ENCODE measurements around the gene ABCA10. TPM values are rescaled to one million over a fixed set of nuclear protein-coding genes. Genes with fewer than 3 reads are reported as not detected.
"Not testable (repeated sequence)": the region's sequence is repeated elsewhere in the genome, so short reads cannot be mapped to it uniquely, and the experiment has no call there.

ABCA10 gene
- total and polyA plus RNA-seq, 4 donors: 0.32 to 5.5 (median 2.0) TPM

GRCh38 chr17:69198238-69198637 lies 30.4 kb downstream of the ABCA10 start (continued):
- TF ChIP-seq TAF1 (conservative IDR thresholded peaks at IDR 0.05) (no peak), FOXA1 (IDR thresholded peaks at IDR 0.05) (no peak), YY1 (IDR thresholded peaks at IDR 0.05) (no peak), FOXA2 (IDR thresholded peaks at IDR 0.05) (no peak), ZBTB33 (IDR thresholded peaks at IDR 0.05) (no peak), ATF3 (IDR thresholded peaks at IDR 0.05) (no peak), NR2F2 (IDR thresholded peaks at IDR 0.05) (no peak), RXRA (IDR thresholded peaks at IDR 0.05) (no peak)

- not testable (repeated sequence) for H3K9me3 ChIP-seq (ENCODE audit: control insufficient read depth in 4 of 4, low read length in 3 of 4); H3K27ac ChIP-seq (ENCODE audit: low read depth in 1 of 2, low read length in 2 of 2); H3K4me1 ChIP-seq (ENCODE audit: control insufficient read depth in 4 of 4, insufficient read depth in 4 of 4, low read length in 3 of 4); H3K36me3 ChIP-seq (ENCODE audit: control insufficient read depth in 4 of 4, insufficient read depth in 3 of 4, low read depth in 1 of 4, low read length in 3 of 4); DNase-seq (ENCODE audit: low spot score); H3K27me3 ChIP-seq (ENCODE audit: control insufficient read depth in 4 of 4, insufficient read depth in 4 of 4, low read length in 3 of 4); H3K4me3 ChIP-seq (ENCODE audit: low read depth in 1 of 3, low read length in 3 of 3); H3K9ac ChIP-seq (ENCODE audit: low read depth in 1 of 2, low read length in 2 of 2)
- 98% methylated on average over 40 of the region's 40 CpGs for WGBS
Measured at GRCh38 chr17:69196105-69196653, 32.4 kb downstream of the ABCA10 start.

GRCh38 chr17:69192754-69193153 lies 35.9 kb downstream of the ABCA10 start:
- no peak overlapping the region for H3K27ac ChIP-seq (ENCODE audit: low read depth in 1 of 2, low read length in 2 of 2)
- H3K9ac ChIP-seq (ENCODE audit: low read depth in 1 of 2, low read length in 2 of 2): no peak overlapping the region
- no peak for DNase-seq (ENCODE audit: low spot score)
- no peaks in the 10 kb centered on the region for H3K9me3 ChIP-seq (ENCODE audit: control insufficient read depth in 4 of 4, low read length in 3 of 4)
- peaks cover 2 to 8% (median 3%) of the 10 kb centered on the region in 4 donors for H3K36me3 ChIP-seq (ENCODE audit: control insufficient read depth in 4 of 4, insufficient read depth in 3 of 4, low read depth in 1 of 4, low read length in 3 of 4)
- no peak overlapping the region for H3K4me3 ChIP-seq (ENCODE audit: low read depth in 1 of 3, low read length in 3 of 3)
- H3K4me1 ChIP-seq (ENCODE audit: control insufficient read depth in 4 of 4, insufficient read depth in 4 of 4, low read length in 3 of 4): no peaks in the 10 kb centered on the region
- TF ChIP-seq YY1 (IDR thresholded peaks at IDR 0.05) (no peak), NR2F2 (IDR thresholded peaks at IDR 0.05) (no peak), ZBTB33 (IDR thresholded peaks at IDR 0.05) (no peak), TAF1 (conservative IDR thresholded peaks at IDR 0.05) (no peak), RXRA (IDR thresholded peaks at IDR 0.05) (no peak)
- no peaks in the 10 kb centered on the region for H3K27me3 ChIP-seq (ENCODE audit: control insufficient read depth in 4 of 4, insufficient read depth in 4 of 4, low read length in 3 of 4)

- Histone ChIP-seq H3K9ac (ENCODE audit: low read depth in 1 of 2, low read length in 2 of 2) (no peak overlapping the region), H3K9me3 (ENCODE audit: control insufficient read depth in 4 of 4, low read length in 3 of 4) (no peaks in the 10 kb centered on the region), H3K27ac (ENCODE audit: low read depth in 1 of 2, low read length in 2 of 2) (no peak overlapping the region), H3K27me3 (ENCODE audit: control insufficient read depth in 4 of 4, insufficient read depth in 4 of 4, low read length in 3 of 4) (no peaks in the 10 kb centered on the region), H3K36me3 (ENCODE audit: control insufficient read depth in 4 of 4, insufficient read depth in 3 of 4, low read depth in 1 of 4, low read length in 3 of 4) (peaks cover 0 to 10% (median 2%) of the 10 kb centered on the region in 4 donors), H3K4me1 (ENCODE audit: control insufficient read depth in 4 of 4, insufficient read depth in 4 of 4, low read length in 3 of 4) (no peaks in the 10 kb centered on the region), H3K4me3 (ENCODE audit: low read depth in 1 of 3, low read length in 3 of 3) (no peak overlapping the region)
- WGBS: 95% methylated on average over 2 of the region's 2 CpGs
- no peak for DNase-seq (ENCODE audit: low spot score)
- TF ChIP-seq RAD21 (IDR thresholded peaks at IDR 0.05) (no peak), YY1 (IDR thresholded peaks at IDR 0.05) (no peak), MAX (IDR thresholded peaks at IDR 0.05) (no peak), HNF4G (IDR thresholded peaks at IDR 0.05) (no peak), ATF3 (IDR thresholded peaks at IDR 0.05) (no peak), JUND (IDR thresholded peaks at IDR 0.05) (no peak), GABPA (IDR thresholded peaks at IDR 0.05 in 1 of 2, conservative IDR thresholded peaks at IDR 0.05 in 1 of 2) (no peak), HNF4A (conservative IDR thresholded peaks at IDR 0.05) (no peak)
Measured at GRCh38 chr17:69188796-69189195, 39.8 kb downstream of the ABCA10 start.

Measured in liver (tissue), 9 donors.